SK-N-SH (cell line): ENCODE data around the gene DNMT3A. TPM values are rescaled to one million over a fixed set of nuclear protein-coding genes. Genes with fewer than 3 reads are reported as not detected.

ENCODE experiments used
- CTCF ChIA-PET: fragments of 300-600, 350-600 bp; formaldehyde crosslinking; extraction: SDS; loops from one replicate; lab custom pipeline; 2021; lab: Yijun Ruan, JAX
- POLR2A ChIA-PET: fragments of 350-600 bp; sonication (Branson Sonifier 250); formaldehyde crosslinking; extraction: SDS; loops from one replicate; lab custom pipeline; 2020; ENCODE audit warnings: antibody characterized with exemption, inconsistent platforms; lab: Yijun Ruan, JAX
- DNase-seq: peaks from one replicate; pipeline ENCODE4 v3.0.0; 2012
- H2AFZ ChIP-seq: fragments of 200-600 bp; sonication (generic); 2 replicates; pipeline ENCODE4 v1.8.1; 2016; ENCODE audit warnings: antibody characterized with exemption, mild to moderate bottlenecking, low read depth
- H3F3A ChIP-seq: fragments of 200-600 bp; sonication (generic); replicated peaks from 2 replicates; pipeline ENCODE3; 2016; ENCODE audit warnings: antibody characterized with exemption, mild to moderate bottlenecking; ENCODE audit not compliant: insufficient read depth
- H3K27ac ChIP-seq, 2 experiments: fragments of 200-500 bp in 1 of 2; fragments of 200-600 bp in 1 of 2; sonication (Bioruptor generic) in 1 of 2; sonication (generic), shearing (Covaris generic) in 1 of 2; 2 replicates each; pipeline versions ENCODE4 v1.5.1 to v1.6.1; 2014 to 2016; ENCODE audit warnings: low read depth in 2 of 2, inconsistent platforms in 1 of 2, low read length in 1 of 2, mild to moderate bottlenecking in 1 of 2, mixed read lengths in 1 of 2
- H3K27me3 ChIP-seq: fragments of 200-600 bp; sonication (generic), shearing (Covaris generic); 2 replicates; pipeline ENCODE4 v1.6.1; 2016; ENCODE audit warnings: mixed run types; ENCODE audit not compliant: insufficient read depth
- H3K36me3 ChIP-seq, 2 experiments: fragments of 200-500 bp in 1 of 2; fragments of 200-600 bp in 1 of 2; sonication (Bioruptor generic) in 1 of 2; sonication (generic) in 1 of 2; replicated peaks in 1 of 2; 2 replicates each; pipeline versions ENCODE3 to v1.5.1; 2014 to 2016; ENCODE audit warnings: low read length in 1 of 2, mild to moderate bottlenecking in 1 of 2; ENCODE audit not compliant: insufficient read depth in 2 of 2, control insufficient read depth in 1 of 2
- H3K4me1 ChIP-seq, 2 experiments: fragments of 200-500 bp in 1 of 2; fragments of 200-600 bp in 1 of 2; sonication (Bioruptor generic) in 1 of 2; sonication (generic), shearing (Covaris generic) in 1 of 2; 2 replicates each; pipeline versions ENCODE4 v1.5.1 to v1.6.1; 2014 to 2016; ENCODE audit warnings: low read depth in 1 of 2, low read length in 1 of 2, mixed run types in 1 of 2; ENCODE audit not compliant: insufficient read depth in 2 of 2, control insufficient read depth in 1 of 2
- H3K4me2 ChIP-seq: fragments of 200-600 bp; sonication (generic), shearing (Covaris generic); 2 replicates; pipeline ENCODE4 v1.6.1; 2017; ENCODE audit warnings: mixed run types
- H3K4me3 ChIP-seq, 2 experiments: fragments of 200-500 bp in 1 of 2; fragments of 200-600 bp in 1 of 2; sonication (Bioruptor generic) in 1 of 2; sonication (generic), shearing (Covaris generic) in 1 of 2; 2 replicates each; pipeline versions ENCODE4 v1.5.1 to v1.8.1; 2014 to 2016; ENCODE audit warnings: low read depth in 2 of 2, inconsistent platforms in 1 of 2, low read length in 1 of 2, mild to moderate bottlenecking in 1 of 2, mixed read lengths in 1 of 2, moderate library complexity in 1 of 2
- H3K79me2 ChIP-seq: fragments of 200-600 bp; sonication (generic); 2 replicates; pipeline ENCODE4 v1.8.1; 2017; ENCODE audit warnings: mild to moderate bottlenecking; ENCODE audit not compliant: insufficient read depth
- H3K9ac ChIP-seq: fragments of 200-600 bp; sonication (generic); 2 replicates; pipeline ENCODE4 v1.6.1; 2017; ENCODE audit warnings: mixed run types
- H3K9me2 ChIP-seq: fragments of 200-600 bp; sonication (generic); 2 replicates; pipeline ENCODE4 v1.6.1; 2017; ENCODE audit warnings: mixed run types
- H3K9me3 ChIP-seq: fragments of 200-600 bp; sonication (generic); 2 replicates; pipeline ENCODE4 v1.6.1; 2017; ENCODE audit warnings: mixed run types, mild to moderate bottlenecking, moderate library complexity
- H4K20me1 ChIP-seq: fragments of 200-600 bp; sonication (generic); 2 replicates; pipeline ENCODE4 v1.6.1; 2017; ENCODE audit warnings: mild to moderate bottlenecking, mixed run types; ENCODE audit not compliant: insufficient read depth
- CTCF ChIP-seq: fragments of 200-600 bp; sonication (generic); IDR thresholded peaks from 2 replicates; pipeline ENCODE4 v1.6.1; 2017; ENCODE audit warnings: antibody characterized with exemption, mild to moderate bottlenecking, moderate library complexity
- GABPA ChIP-seq: IDR thresholded peaks from 2 replicates; pipeline ENCODE4 v1.4.0; 2012; ENCODE audit warnings: low read depth, mild to moderate bottlenecking
- MEF2A ChIP-seq: IDR thresholded peaks from 2 replicates; pipeline ENCODE4 v1.4.0; 2012; ENCODE audit warnings: low read depth, borderline replicate concordance
- POLR2AphosphoS5 ChIP-seq: IDR thresholded peaks from 2 replicates; pipeline ENCODE4 v1.6.1; 2012; ENCODE audit warnings: low read depth, low read length
- SIN3A ChIP-seq: IDR thresholded peaks from 2 replicates; pipeline ENCODE4 v1.6.1; 2012; ENCODE audit warnings: low read depth, mild to moderate bottlenecking, low read length, moderate library complexity, borderline replicate concordance
- SMC3 ChIP-seq: IDR thresholded peaks from 2 replicates; pipeline ENCODE4 v1.6.1; 2012; ENCODE audit warnings: low read depth, low read length, improper control_type of control experiment
- TAF1 ChIP-seq: IDR thresholded peaks from 2 replicates; pipeline ENCODE4 v1.6.1; 2012; ENCODE audit warnings: low read depth, mild to moderate bottlenecking, low read length, moderate library complexity, borderline replicate concordance
- WGBS: methylation state at CpG from one replicate; pipeline ENCODE4 v1.1.6; 2017; ENCODE audit warnings: low lambda C conversion rate; 5-methylcytosine and 5-hydroxymethylcytosine counted together
- polyA plus RNA-seq, 3 experiments: library from polyadenylated mRNA; depleted of rRNA; stranded (reverse); fragments of >200 nt; gene quantifications; 2 replicates each; pipeline ENCODE4 v1.2.3, GENCODE V29; 2012
- small RNA-seq, 7 experiments: library from RNA; depleted of rRNA; stranded (forward); fragments of <200 nt; gene quantifications; one replicate each; pipeline ENCODE3, GENCODE V24; 2012

The DNMT3A gene
- polyA plus RNA-seq, 1 of the 3 experiments (the other 2 are of a cell fraction): 5.6 TPM

DNA sequence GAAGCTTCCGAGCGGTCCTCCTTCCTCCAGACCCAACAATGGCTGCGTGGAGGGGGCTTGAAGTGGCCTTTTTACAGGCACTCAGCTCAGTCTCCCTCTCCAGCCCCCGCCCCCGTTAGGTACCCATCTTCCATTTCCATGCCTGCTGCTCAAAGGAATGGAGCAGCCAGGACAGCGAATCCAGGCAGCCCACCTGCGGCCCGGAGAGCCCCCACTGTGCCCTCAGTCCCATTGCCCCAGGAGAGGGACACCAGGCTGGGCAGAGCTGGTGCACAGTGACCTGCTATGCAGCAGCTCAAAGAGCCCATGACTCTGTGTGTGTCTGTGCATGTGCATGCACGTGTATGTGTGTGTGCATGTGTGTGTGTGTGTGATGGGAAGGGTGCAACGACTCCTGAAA, 162.7 kb downstream of the DNMT3A start:
- no peak overlapping the region for H2AFZ ChIP-seq
- H3K4me3 ChIP-seq: no peak overlapping the region
- no peak overlapping the region for H3K4me2 ChIP-seq
- DNase-seq: no peak
- CTCF ChIA-PET: interaction anchor here (1.1 to 4.0 kb wide), 5 partner anchors 13 to 204 kb away, joined by 4 to 29 read pairs (median 9); no protein-coding TSS in a partner anchor
- WGBS: 65% methylated on average over 10 of the region's 10 CpGs
- H3K27me3 ChIP-seq: peaks cover 22% of the 10 kb centered on the region
- H3F3A ChIP-seq: no peaks in the 10 kb centered on the region
- TF ChIP-seq SIN3A (no peak), TAF1 (no peak), POLR2AphosphoS5 (no peak), GABPA (no peak), MEF2A (no peak), CTCF (no peak), SMC3 (no peak)
- TF ChIP-seq, all 33 proteins: peak for 0
- Histone ChIP-seq H4K20me1 (no peaks in the 10 kb centered on the region), H3K27ac (no peak overlapping the region), H3K9me3 (peaks cover 3% of the 10 kb centered on the region; the same call in 1 of the 2 replicates), H3K4me1 (peaks cover 0 to 6% of the 10 kb centered on the region in 2 experiments; a peak in 1 of 4 replicates), H3K36me3 (no peaks in the 10 kb centered on the region), H3K79me2 (no peaks in the 10 kb centered on the region), H3K9me2 (no peaks in the 10 kb centered on the region), H3K9ac (no peak overlapping the region)
- POLR2A ChIA-PET: no interaction called here

Small RNA genes lying within 50 kb of the gene (small RNA-seq; reads per million reads assigned to genes)
- 0 to 9.2 (median 0.46) reads per million in 7 experiments for gene MIR1301

Other genes starting within 250 kb of the DNMT3A start
- not detected in 2 replicates for gene POMC, start 173.3 kb downstream of the DNMT3A start, polyA plus RNA-seq (2012; rRNA removed)